BJ (cell line): ENCODE data around the gene UBALD1. TPM values are rescaled to one million over a fixed set of nuclear protein-coding genes. Genes with fewer than 3 reads are reported as not detected.

ENCODE experiments used
- CTCF ChIA-PET: fragments of 350-600 bp; formaldehyde crosslinking; extraction: SDS; loops from one replicate; lab custom pipeline; 2021; ENCODE audit warnings: antibody characterized with exemption, inconsistent platforms; lab: Yijun Ruan, JAX
- POLR2A ChIA-PET: fragments of 300-600 bp; sonication (Branson Sonifier 250); formaldehyde crosslinking; extraction: SDS; loops from one replicate; lab custom pipeline; 2021; ENCODE audit warnings: antibody characterized with exemption; lab: Charles Lee
- DNase-seq: peaks from one replicate; pipeline ENCODE4 v3.0.0-alpha.2; 2011; ENCODE audit warnings: low read depth
- H3K27me3 ChIP-seq: 2 replicates; pipeline ENCODE4 v1.6.0; 2011; ENCODE audit warnings: low read length; ENCODE audit not compliant: control insufficient read depth, insufficient read depth
- H3K36me3 ChIP-seq: 2 replicates; pipeline ENCODE4 v1.5.1; 2011; ENCODE audit warnings: low read length; ENCODE audit not compliant: control insufficient read depth, insufficient read depth
- H3K4me3 ChIP-seq: 2 replicates; pipeline ENCODE4 v1.5.1; 2011; ENCODE audit warnings: low read depth, mild to moderate bottlenecking, control low read depth, low read length
- polyA plus RNA-seq: library from polyadenylated mRNA; depleted of rRNA; stranded (reverse); fragments of >200 nt; gene quantifications from 2 replicates; pipeline ENCODE4 v1.2.3, GENCODE V29; 2011
- TF ChIP-seq, protein P1 (sequence below): IDR thresholded peaks from 2 replicates; pipeline ENCODE4 v1.5.1; 2011; ENCODE audit warnings: low read depth, mild to moderate bottlenecking, control low read depth, inconsistent platforms, low read length, moderate library complexity; ENCODE audit not compliant: insufficient read depth

The UBALD1 gene
- polyA plus RNA-seq, 1 experiment, result 11.6 TPM

DNA sequence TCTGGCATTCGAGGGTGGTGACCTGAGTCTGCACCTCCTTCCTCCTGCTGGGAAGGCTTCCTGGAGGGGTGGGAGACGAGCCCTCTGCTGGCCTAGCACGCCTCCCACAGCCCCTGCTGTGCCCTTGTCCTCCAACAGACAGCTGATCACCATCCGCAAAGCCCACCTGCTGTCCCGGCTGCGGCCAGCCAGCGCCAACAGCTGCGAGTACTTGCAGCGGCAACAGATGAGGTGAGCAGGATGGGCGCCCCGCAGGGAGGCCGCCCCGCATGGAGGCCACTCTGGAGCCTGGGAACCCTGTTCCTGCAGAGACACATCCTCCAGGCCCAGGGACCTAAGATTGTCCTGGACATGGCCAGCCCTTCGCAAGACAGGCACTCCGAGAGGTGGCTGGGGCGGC is 21.6 kb downstream of the UBALD1 start:
- ChIA-PET POLR2A (no interaction called here), CTCF (interaction anchor here (1.4 kb wide), 1 partner anchor 19 kb away, joined by 3 read pairs; no protein-coding TSS in a partner anchor)
- Histone ChIP-seq H3K4me3 (no peak overlapping the region), H3K27me3 (peaks cover 1% of the 10 kb centered on the region; the same call in 1 of the 2 replicates), H3K36me3 (no peaks in the 10 kb centered on the region)
- TF ChIP-seq, protein P1, sequence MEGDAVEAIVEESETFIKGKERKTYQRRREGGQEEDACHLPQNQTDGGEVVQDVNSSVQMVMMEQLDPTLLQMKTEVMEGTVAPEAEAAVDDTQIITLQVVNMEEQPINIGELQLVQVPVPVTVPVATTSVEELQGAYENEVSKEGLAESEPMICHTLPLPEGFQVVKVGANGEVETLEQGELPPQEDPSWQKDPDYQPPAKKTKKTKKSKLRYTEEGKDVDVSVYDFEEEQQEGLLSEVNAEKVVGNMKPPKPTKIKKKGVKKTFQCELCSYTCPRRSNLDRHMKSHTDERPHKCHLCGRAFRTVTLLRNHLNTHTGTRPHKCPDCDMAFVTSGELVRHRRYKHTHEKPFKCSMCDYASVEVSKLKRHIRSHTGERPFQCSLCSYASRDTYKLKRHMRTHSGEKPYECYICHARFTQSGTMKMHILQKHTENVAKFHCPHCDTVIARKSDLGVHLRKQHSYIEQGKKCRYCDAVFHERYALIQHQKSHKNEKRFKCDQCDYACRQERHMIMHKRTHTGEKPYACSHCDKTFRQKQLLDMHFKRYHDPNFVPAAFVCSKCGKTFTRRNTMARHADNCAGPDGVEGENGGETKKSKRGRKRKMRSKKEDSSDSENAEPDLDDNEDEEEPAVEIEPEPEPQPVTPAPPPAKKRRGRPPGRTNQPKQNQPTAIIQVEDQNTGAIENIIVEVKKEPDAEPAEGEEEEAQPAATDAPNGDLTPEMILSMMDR, result no peak
- DNase-seq, result no peak

DNA sequence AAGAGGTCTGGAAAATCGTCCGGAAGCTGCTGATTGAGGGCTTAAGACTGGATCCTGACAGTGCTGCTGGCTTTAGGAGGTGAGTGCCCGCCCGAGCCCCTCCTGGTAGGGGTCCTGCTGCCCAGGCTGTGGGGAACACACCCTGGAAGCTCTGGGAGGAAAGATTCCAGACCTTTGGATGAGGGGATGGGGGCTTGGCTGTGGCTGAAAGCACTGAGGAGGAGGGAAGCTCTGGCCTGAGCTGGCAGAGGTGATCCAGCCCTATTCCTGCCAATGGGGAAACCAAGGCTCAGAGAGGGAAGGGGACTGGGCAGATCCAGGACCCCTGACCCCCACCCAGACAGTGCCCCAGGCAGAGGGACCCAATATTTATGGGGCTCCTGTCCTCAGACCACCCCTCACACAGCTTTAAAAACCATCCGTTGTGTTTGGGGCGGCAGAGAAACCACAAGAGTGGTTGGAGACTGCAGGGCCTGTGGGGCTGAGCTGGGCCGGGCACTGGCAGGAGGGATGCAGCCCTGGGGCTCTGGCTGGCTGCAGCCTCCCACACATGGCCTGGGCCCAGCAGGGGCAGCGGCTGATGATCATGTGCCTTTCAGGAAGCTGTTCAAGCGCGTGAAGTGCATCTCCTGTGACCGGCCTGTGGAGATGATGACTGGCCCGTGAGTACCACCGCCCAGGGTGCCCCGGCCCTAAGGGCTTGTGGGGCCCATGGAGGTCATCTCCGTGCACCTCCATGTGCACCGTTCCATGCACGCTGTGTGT is 22.8 kb downstream of the UBALD1 start:
- ChIA-PET POLR2A (no interaction called here), CTCF (interaction anchor here (1.0 to 1.4 kb wide), 2 partner anchors 80 to 85 kb away, joined by 3 read pairs; no protein-coding TSS in a partner anchor)
- H3K36me3 ChIP-seq, result no peaks in the 10 kb centered on the region
- no peak for DNase-seq
- peaks cover 2% of the 10 kb centered on the region; the same call in 1 of the 2 replicates for H3K27me3 ChIP-seq
- no peak overlapping the region for H3K4me3 ChIP-seq
- TF ChIP-seq, protein P1, result no peak

DNA sequence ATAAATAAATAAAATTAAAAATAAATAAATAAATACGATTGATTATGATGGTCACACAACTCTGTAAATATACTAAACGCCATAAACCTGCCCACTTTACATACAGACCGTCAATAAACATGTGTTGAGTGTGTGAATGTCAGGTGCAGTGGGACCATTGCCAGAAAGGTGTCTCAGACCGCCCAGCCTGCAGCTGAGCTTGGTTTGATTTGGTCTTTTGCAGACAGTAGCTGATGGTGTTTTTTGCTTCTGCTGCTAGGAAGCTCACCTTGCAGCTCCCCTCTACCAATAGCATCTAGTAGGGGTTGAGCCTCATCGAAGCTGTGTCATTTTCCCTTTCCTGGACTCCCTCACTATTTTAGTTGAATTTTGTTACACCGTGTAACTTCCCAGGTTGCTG is 23.5 kb downstream of the UBALD1 start:
- Histone ChIP-seq H3K36me3 (no peaks in the 10 kb centered on the region), H3K27me3 (peaks cover 3% of the 10 kb centered on the region; the same call in 1 of the 2 replicates), H3K4me3 (no peak overlapping the region)
- no peak for DNase-seq
- ChIA-PET POLR2A (no interaction called here), CTCF (interaction anchor here (1.4 kb wide), 1 partner anchor 84 kb away, joined by 3 read pairs; no protein-coding TSS in a partner anchor)
- TF ChIP-seq, protein P1, result no peak

DNA sequence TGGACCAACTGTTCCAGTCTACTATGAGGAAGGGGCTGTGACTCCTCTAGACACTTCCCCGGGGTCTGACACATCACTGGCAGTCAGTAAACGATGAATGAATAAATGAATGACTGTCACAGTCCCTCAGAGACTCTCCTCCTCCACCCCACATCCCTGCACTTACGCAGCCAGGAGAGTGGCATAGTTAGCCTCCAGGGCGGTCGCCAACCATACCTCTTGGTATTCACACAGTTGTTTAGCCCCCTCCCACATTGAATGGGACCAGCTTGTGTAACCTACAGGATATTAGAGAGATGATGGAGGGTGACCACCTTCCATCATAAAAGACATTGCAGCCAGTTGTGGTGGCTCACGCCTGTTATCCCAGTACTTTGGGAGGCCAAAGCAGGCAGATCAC is 25.7 kb downstream of the UBALD1 start:
- Histone ChIP-seq H3K27me3 (peaks cover 3% of the 10 kb centered on the region; the same call in 1 of the 2 replicates), H3K4me3 (no peak overlapping the region), H3K36me3 (no peaks in the 10 kb centered on the region)
- POLR2A ChIA-PET, result no interaction called here
- DNase-seq, result no peak
- TF ChIP-seq, protein P1, result no peak
- CTCF ChIA-PET, result interaction anchor here (0.5 kb wide), 1 partner anchor 58 kb away, joined by 3 read pairs; no protein-coding TSS in a partner anchor

DNA sequence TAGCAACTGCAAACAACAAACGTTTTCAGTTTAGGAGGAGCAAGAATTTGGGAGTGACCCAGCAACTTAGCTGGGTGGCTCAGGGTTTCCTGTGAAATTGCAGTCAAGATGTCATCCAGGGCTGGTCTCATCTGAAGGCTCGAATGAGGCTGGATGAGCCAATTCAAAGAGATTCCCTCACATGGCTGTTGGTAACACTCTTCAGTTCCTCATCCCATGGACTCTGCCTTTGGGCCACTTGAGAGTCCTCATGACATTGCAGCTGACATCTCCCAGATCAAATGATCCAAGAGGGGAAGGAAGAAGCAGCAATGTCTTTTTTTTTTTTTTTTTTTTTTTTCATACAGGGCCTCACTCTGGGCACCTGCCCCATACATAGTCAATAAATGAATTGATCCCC is 26.3 kb downstream of the UBALD1 start:
- no peak overlapping the region for H3K4me3 ChIP-seq
- H3K36me3 ChIP-seq, result no peaks in the 10 kb centered on the region
- no peak for DNase-seq
- TF ChIP-seq, protein P1, result no peak
- H3K27me3 ChIP-seq, result peaks cover 1% of the 10 kb centered on the region; the same call in 1 of the 2 replicates
- ChIA-PET POLR2A (no interaction called here), CTCF (no interaction called here)
